Gastroesophageal sphincter (tissue), 3 donors: ENCODE results near the gene POU4F2.

Experiments used
- CTCF ChIP-seq, 4 experiments: fragments of 200-600 bp in 2 of 4; fragments of 450-650 bp in 2 of 4; sonication (generic) in 1 of 4; IDR thresholded peaks; one replicate each; pipeline ENCODE4 v1.5.1; 2017 to 2019; ENCODE audit warnings: antibody characterized with exemption in 4 of 4, mild to moderate bottlenecking in 2 of 4, moderate library complexity in 2 of 4
- EP300 ChIP-seq: sonication (generic); formaldehyde crosslinking; IDR thresholded peaks from one replicate; pipeline ENCODE4 v1.6.1; 2017; ENCODE audit warnings: antibody characterized with exemption, mild to moderate bottlenecking
- POLR2A ChIP-seq, 2 donors: fragments of 450-650 bp; IDR thresholded peaks; one replicate each; pipeline ENCODE4 v1.6.1; 2017; ENCODE audit warnings: antibody characterized with exemption in 2 of 2, mild to moderate bottlenecking in 2 of 2, moderate library complexity in 1 of 2

- TF ChIP-seq CTCF (IDR thresholded peaks at IDR 0.05): no peak
- TF ChIP-seq POLR2A (IDR thresholded peaks at IDR 0.05): no peak
- TF ChIP-seq EP300: no peak
Observed at GRCh38 chr4:146592019-146592418, 46.7 kb upstream of the POU4F2 start.
